HepG2 (cell line): Measurements from ENCODE around the gene EIF4G2. TPM values are rescaled to one million over a fixed set of nuclear protein-coding genes. Genes with fewer than 3 reads are reported as not detected.
A peak's percentile ranks its signal among the peaks of the same experiment; 100 is the strongest.

ENCODE experiments used
- JUND ChIP-seq: sonication (generic); formaldehyde crosslinking; IDR thresholded peaks from 2 replicates; pipeline ENCODE4 v1.8.0; 2022; ENCODE audit warnings: mild to moderate bottlenecking, missing genetic modification reagents
- POLR2A ChIP-seq, 2 experiments: IDR thresholded peaks; 2 replicates each; pipeline ENCODE4 v1.6.1; 2011; ENCODE audit warnings: low read depth in 2 of 2, low read length in 2 of 2, mild to moderate bottlenecking in 1 of 2, moderate library complexity in 1 of 2; ENCODE audit not compliant: insufficient read depth in 1 of 2
- RBM39 ChIP-seq: fragments of 200-400 bp; formaldehyde crosslinking; IDR thresholded peaks from one replicate; pipeline ENCODE4 v1.6.1; 2018; ENCODE audit warnings: antibody characterized with exemption, mild to moderate bottlenecking, low read depth, low read length; ENCODE audit not compliant: poor library complexity, severe bottlenecking
- RCOR2 ChIP-seq: IDR thresholded peaks from 2 replicates; pipeline ENCODE4 v1.6.1; 2016; ENCODE audit warnings: missing biosample characterization, missing genetic modification reagents
- TCF12 ChIP-seq, 2 experiments: fragments of 450-650 bp in 1 of 2; sonication (generic) in 1 of 2; formaldehyde crosslinking in 1 of 2; IDR thresholded peaks; 2 replicates each; pipeline versions ENCODE4 v1.6.1 to v1.8.0; 2017 to 2022; ENCODE audit warnings: antibody characterized with exemption in 1 of 2, mild to moderate bottlenecking in 1 of 2, missing genetic modification reagents in 1 of 2, moderate library complexity in 1 of 2
- ZNF24 ChIP-seq: fragments of 450-650 bp; IDR thresholded peaks from 2 replicates; pipeline ENCODE4 v1.6.1; 2017; ENCODE audit warnings: antibody characterized with exemption, mild to moderate bottlenecking
- ZNF33A ChIP-seq: sonication (generic); formaldehyde crosslinking; IDR thresholded peaks from 2 replicates; pipeline ENCODE4 v1.5.1; 2020; ENCODE audit warnings: missing genetic modification reagents, mild to moderate bottlenecking, moderate library complexity, borderline replicate concordance
- ZNF570 ChIP-seq: sonication (generic); formaldehyde crosslinking; IDR thresholded peaks from 2 replicates; pipeline ENCODE4 v1.4.0; 2020; ENCODE audit warnings: mild to moderate bottlenecking, missing genetic modification reagents, borderline replicate concordance
- ZNF607 ChIP-seq: sonication (generic); formaldehyde crosslinking; IDR thresholded peaks from 2 replicates; pipeline ENCODE4 v1.5.1; 2020; ENCODE audit warnings: missing genetic modification reagents, mild to moderate bottlenecking, borderline replicate concordance
- ZNF709 ChIP-seq: sonication (generic); formaldehyde crosslinking; IDR thresholded peaks from 2 replicates; pipeline ENCODE4 v1.5.0; 2020; ENCODE audit warnings: mild to moderate bottlenecking, missing genetic modification reagents
- ZNF792 ChIP-seq: IDR thresholded peaks from 2 replicates; pipeline ENCODE4 v1.6.1; 2016
- ZNF883 ChIP-seq: sonication (generic); formaldehyde crosslinking; IDR thresholded peaks from 2 replicates; pipeline ENCODE4 v1.5.1; 2020; ENCODE audit warnings: mild to moderate bottlenecking, missing genetic modification reagents; ENCODE audit errors: not compliant biosample characterization
- polyA plus RNA-seq, 8 experiments: library from polyadenylated mRNA; depleted of rRNA in 3 of 8; stranded (reverse) in 7 of 8; unstranded in 1 of 8; fragments of >200 nt; fragmentation: Illumina TruSeq in 4 of 8; extraction: Trizol in 4 of 8; gene quantifications; 2 replicates each; pipeline versions ENCODE4 v1.2.1 to v1.2.3, GENCODE V29; 2011 to 2016; ENCODE audit warnings: low read depth in 4 of 8, missing spikeins in 1 of 8, mixed read lengths in 1 of 8; ENCODE audit not compliant: insufficient read depth in 1 of 8
- total RNA-seq, 5 experiments: library from RNA; depleted of rRNA; stranded (reverse); fragments of >200 nt; fragmentation: Illumina TruSeq; extraction: Trizol; gene quantifications; 2 replicates each; pipeline ENCODE4 v1.2.3, GENCODE V29; 2016; ENCODE audit warnings: low read depth in 1 of 5
- TF ChIP-seq, protein P1 (sequence below): IDR thresholded peaks from 2 replicates; pipeline ENCODE4 v1.6.1; 2016; ENCODE audit warnings: missing compliant biosample characterization, missing genetic modification reagents, borderline replicate concordance
- TF ChIP-seq, protein P2 (sequence below): sonication (generic); formaldehyde crosslinking; IDR thresholded peaks from 2 replicates; pipeline ENCODE4 v1.8.0; 2022; ENCODE audit warnings: missing genetic modification reagents, low read depth, mild to moderate bottlenecking, borderline replicate concordance
- TF ChIP-seq, protein P3 (sequence below): sonication (generic); formaldehyde crosslinking; IDR thresholded peaks from 2 replicates; pipeline ENCODE4 v1.8.0; 2022; ENCODE audit warnings: mild to moderate bottlenecking, missing genetic modification reagents, moderate library complexity
- TF ChIP-seq, protein P4 (sequence below): sonication (generic); formaldehyde crosslinking; IDR thresholded peaks from 2 replicates; pipeline ENCODE4 v1.4.0; 2020; ENCODE audit warnings: missing genetic modification reagents, borderline replicate concordance
- TF ChIP-seq, protein P5 (sequence below): sonication (generic); formaldehyde crosslinking; IDR thresholded peaks from 2 replicates; pipeline ENCODE4 v1.4.0; 2020; ENCODE audit warnings: mild to moderate bottlenecking, missing genetic modification reagents
- TF ChIP-seq, protein P6 (sequence below): sonication (generic); formaldehyde crosslinking; IDR thresholded peaks from 2 replicates; pipeline ENCODE4 v1.4.0; 2020; ENCODE audit warnings: low read depth, missing genetic modification reagents

EIF4G2 gene
- total and polyA plus RNA-seq, 2 of the 13 experiments (the other 11 are each of a cell fraction or from before 2014, with no cell fraction given): 362 to 546 TPM

DNA sequence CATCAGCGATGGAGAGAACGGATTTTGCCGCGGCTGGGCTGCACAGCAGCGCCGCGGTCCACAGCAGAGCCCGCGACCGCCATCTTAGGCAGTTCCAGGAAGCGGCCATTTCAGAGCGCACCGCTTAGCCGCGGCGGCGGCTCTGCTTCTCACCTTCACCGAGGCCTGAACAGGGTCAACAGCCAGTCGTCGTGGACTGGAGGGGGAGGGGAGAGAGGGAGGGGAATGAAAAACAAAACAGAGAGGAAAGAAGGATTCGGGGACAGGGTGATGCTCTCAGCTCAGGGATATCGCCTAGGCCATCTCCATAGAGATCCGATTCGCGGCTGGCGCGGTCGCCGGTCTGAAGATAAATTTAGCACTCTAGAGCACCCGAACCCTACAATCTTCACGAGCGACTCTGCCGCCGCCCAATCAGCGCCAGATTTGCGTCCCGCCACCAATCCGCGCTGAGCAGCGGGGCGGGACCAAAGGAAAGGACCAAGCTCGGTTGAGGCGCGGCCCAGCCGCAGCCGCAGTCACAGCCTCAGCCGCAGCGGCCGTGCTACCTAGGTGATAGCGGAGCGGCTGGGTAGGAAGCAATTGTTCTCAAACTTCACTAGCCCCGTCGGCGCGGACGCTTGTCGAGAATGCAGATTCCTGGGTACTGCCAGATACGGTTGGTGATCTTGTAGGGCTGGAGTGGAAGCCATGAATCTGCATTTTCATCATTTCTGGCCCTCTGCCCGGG lies 49.1 kb upstream of the EIF4G2 start, which contains the start of gene ZBED5 (continued):
- TF ChIP-seq, protein P1, sequence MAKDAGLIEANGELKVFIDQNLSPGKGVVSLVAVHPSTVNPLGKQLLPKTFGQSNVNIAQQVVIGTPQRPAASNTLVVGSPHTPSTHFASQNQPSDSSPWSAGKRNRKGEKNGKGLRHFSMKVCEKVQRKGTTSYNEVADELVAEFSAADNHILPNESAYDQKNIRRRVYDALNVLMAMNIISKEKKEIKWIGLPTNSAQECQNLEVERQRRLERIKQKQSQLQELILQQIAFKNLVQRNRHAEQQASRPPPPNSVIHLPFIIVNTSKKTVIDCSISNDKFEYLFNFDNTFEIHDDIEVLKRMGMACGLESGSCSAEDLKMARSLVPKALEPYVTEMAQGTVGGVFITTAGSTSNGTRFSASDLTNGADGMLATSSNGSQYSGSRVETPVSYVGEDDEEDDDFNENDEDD (CRISPR knock-in tag): 0 out of 2 replicates have a peak, but pooled peaks have one; percentile 16
- peak; percentile 77; the same call in 1 of the 2 replicates for TF ChIP-seq ZNF792 (CRISPR knock-in tag)
- no peak for TF ChIP-seq JUND (CRISPR knock-in tag)
- TF ChIP-seq, protein P2, sequence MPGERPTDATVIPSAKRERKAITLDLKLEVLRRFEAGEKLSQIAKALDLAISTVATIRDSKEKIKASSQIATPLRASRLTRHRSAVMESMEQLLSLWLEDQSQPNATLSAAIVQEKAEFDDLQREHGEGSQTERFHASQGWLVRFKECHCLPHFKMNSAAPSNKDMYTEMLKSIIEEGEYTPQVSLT (CRISPR knock-in tag): no peak
- TF ChIP-seq TCF12 (IDR thresholded peaks at IDR 0.05): no peak
- TF ChIP-seq TCF12 (CRISPR knock-in tag; IDR thresholded peaks at IDR 0.05): no peak
- peak; percentile 29; the same call in 1 of the 2 replicates for TF ChIP-seq ZNF607 (CRISPR knock-in tag)
- 0 out of 2 replicates have a peak, but pooled peaks have one; percentile 27 for TF ChIP-seq RCOR2 (CRISPR knock-in tag)
- TF ChIP-seq, protein P3, sequence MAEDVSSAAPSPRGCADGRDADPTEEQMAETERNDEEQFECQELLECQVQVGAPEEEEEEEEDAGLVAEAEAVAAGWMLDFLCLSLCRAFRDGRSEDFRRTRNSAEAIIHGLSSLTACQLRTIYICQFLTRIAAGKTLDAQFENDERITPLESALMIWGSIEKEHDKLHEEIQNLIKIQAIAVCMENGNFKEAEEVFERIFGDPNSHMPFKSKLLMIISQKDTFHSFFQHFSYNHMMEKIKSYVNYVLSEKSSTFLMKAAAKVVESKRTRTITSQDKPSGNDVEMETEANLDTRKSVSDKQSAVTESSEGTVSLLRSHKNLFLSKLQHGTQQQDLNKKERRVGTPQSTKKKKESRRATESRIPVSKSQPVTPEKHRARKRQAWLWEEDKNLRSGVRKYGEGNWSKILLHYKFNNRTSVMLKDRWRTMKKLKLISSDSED (CRISPR knock-in tag): no peak
- TF ChIP-seq POLR2A (IDR thresholded peaks at IDR 0.05; ENCODE audit: insufficient read depth in 1 of 2, low read depth in 2 of 2, low read length in 2 of 2): peak; percentile 84 to 92
- TF ChIP-seq ZNF24: no peak
- TF ChIP-seq, protein P4, sequence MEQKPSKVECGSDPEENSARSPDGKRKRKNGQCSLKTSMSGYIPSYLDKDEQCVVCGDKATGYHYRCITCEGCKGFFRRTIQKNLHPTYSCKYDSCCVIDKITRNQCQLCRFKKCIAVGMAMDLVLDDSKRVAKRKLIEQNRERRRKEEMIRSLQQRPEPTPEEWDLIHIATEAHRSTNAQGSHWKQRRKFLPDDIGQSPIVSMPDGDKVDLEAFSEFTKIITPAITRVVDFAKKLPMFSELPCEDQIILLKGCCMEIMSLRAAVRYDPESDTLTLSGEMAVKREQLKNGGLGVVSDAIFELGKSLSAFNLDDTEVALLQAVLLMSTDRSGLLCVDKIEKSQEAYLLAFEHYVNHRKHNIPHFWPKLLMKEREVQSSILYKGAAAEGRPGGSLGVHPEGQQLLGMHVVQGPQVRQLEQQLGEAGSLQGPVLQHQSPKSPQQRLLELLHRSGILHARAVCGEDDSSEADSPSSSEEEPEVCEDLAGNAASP: no peak; the same call in 1 of the 2 replicates
- TF ChIP-seq, protein P5, sequence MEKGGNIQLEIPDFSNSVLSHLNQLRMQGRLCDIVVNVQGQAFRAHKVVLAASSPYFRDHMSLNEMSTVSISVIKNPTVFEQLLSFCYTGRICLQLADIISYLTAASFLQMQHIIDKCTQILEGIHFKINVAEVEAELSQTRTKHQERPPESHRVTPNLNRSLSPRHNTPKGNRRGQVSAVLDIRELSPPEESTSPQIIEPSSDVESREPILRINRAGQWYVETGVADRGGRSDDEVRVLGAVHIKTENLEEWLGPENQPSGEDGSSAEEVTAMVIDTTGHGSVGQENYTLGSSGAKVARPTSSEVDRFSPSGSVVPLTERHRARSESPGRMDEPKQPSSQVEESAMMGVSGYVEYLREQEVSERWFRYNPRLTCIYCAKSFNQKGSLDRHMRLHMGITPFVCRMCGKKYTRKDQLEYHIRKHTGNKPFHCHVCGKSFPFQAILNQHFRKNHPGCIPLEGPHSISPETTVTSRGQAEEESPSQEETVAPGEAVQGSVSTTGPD (CRISPR knock-in tag): peak; percentile 45; the same call in 1 of the 2 replicates
- TF ChIP-seq ZNF883 (CRISPR knock-in tag): peak; percentile 70
- TF ChIP-seq RBM39: peak; percentile 67
- TF ChIP-seq ZNF709 (CRISPR knock-in tag): peak; percentile 78
- TF ChIP-seq ZNF33A (CRISPR knock-in tag): no peak
- TF ChIP-seq, protein P6, sequence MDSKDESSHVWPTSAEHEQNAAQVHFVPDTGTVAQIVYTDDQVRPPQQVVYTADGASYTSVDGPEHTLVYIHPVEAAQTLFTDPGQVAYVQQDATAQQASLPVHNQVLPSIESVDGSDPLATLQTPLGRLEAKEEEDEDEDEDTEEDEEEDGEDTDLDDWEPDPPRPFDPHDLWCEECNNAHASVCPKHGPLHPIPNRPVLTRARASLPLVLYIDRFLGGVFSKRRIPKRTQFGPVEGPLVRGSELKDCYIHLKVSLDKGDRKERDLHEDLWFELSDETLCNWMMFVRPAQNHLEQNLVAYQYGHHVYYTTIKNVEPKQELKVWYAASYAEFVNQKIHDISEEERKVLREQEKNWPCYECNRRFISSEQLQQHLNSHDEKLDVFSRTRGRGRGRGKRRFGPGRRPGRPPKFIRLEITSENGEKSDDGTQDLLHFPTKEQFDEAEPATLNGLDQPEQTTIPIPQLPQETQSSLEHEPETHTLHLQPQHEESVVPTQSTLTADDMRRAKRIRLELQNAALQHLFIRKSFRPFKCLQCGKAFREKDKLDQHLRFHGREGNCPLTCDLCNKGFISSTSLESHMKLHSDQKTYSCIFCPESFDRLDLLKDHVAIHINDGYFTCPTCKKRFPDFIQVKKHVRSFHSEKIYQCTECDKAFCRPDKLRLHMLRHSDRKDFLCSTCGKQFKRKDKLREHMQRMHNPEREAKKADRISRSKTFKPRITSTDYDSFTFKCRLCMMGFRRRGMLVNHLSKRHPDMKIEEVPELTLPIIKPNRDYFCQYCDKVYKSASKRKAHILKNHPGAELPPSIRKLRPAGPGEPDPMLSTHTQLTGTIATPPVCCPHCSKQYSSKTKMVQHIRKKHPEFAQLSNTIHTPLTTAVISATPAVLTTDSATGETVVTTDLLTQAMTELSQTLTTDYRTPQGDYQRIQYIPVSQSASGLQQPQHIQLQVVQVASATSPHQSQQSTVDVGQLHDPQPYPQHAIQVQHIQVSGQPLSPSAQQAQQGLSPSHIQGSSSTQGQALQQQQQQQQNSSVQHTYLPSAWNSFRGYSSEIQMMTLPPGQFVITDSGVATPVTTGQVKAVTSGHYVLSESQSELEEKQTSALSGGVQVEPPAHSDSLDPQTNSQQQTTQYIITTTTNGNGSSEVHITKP (CRISPR knock-in tag): peak; percentile 37; the same call in 1 of the 2 replicates
- TF ChIP-seq ZNF570 (CRISPR knock-in tag): no peak
